Choroid plexus epithelial cell (primary cell): ENCODE measurements around the gene ZMYND10.
A peak's percentile ranks its signal among the peaks of the same experiment; 100 is the strongest.

Experiments
- DNase-seq: peaks from one replicate; pipeline ENCODE4 v3.0.0-alpha.2; 2010; ENCODE audit warnings: low read depth
- H3K4me3 ChIP-seq: 2 replicates; pipeline ENCODE4 v1.5.1; 2011; ENCODE audit warnings: low read depth, mild to moderate bottlenecking, control low read depth, low read length, moderate library complexity
- CTCF ChIP-seq: conservative IDR thresholded peaks from 2 replicates; pipeline ENCODE4 v1.5.1; 2011; ENCODE audit warnings: low read depth, mild to moderate bottlenecking, control low read depth, inconsistent platforms, low read length, moderate library complexity

Gene ZMYND10

GRCh38 chr3:50325497-50326181 lies 19.9 kb downstream of the ZMYND10 start:
- no peak for DNase-seq
- H3K4me3 ChIP-seq, result no peak overlapping the region
- TF ChIP-seq CTCF, result no peak

- DNase-seq, result no peak
- H3K4me3 ChIP-seq, result no peak overlapping the region
- TF ChIP-seq CTCF, result no peak
Measured at GRCh38 chr3:50325113-50325480, 20.4 kb downstream of the ZMYND10 start.

GRCh38 chr3:50324351-50325112 lies 21.0 kb downstream of the ZMYND10 start:
- peak; percentile 87 for DNase-seq
- TF ChIP-seq CTCF, result peak; percentile 93
- H3K4me3 ChIP-seq, result no peak overlapping the region

GRCh38 chr3:50323614-50324199 lies 21.8 kb downstream of the ZMYND10 start:
- H3K4me3 ChIP-seq, result no peak overlapping the region
- no peak for DNase-seq
- TF ChIP-seq CTCF, result no peak

- no peak overlapping the region for H3K4me3 ChIP-seq
- DNase-seq, result no peak
- no peak for TF ChIP-seq CTCF
Measured at GRCh38 chr3:50323092-50323600, 22.4 kb downstream of the ZMYND10 start.

GRCh38 chr3:50322386-50323091 lies 23.0 kb downstream of the ZMYND10 start, which contains the start of gene HYAL2:
Gene HYAL2, minus strand, starts transcription at chr3:50322745. Its CDS starts 2,256 bp downstream, at chr3:50320489.
- no peak for DNase-seq
- peak within 1 kb of the TSS; percentile 76 for H3K4me3 ChIP-seq
- TF ChIP-seq CTCF, result no peak
